H1 (cell line): Measurements from ENCODE around the gene MLH3. TPM values are rescaled to one million over a fixed set of nuclear protein-coding genes. Genes with fewer than 3 reads are reported as not detected.

ENCODE experiments used
- CTCF ChIA-PET: fragments of 300-600 bp; sonication (Branson Sonifier 250); formaldehyde crosslinking; loops from one replicate; lab custom pipeline; 2021; ENCODE audit not compliant: partially characterized antibody; lab: Charles Lee
- POLR2A ChIA-PET: fragments of 300-600 bp; sonication (Branson Sonifier 250); formaldehyde crosslinking; loops from one replicate; lab custom pipeline; 2021; ENCODE audit warnings: inconsistent platforms; ENCODE audit not compliant: partially characterized antibody; lab: Charles Lee
- DNase-seq, 2 experiments: peaks; one replicate each; pipeline versions ENCODE4 v3.0.0 to v3.0.0-alpha.2; 2010 to 2022; ENCODE audit warnings: low spot score in 2 of 2, low read depth in 1 of 2, mixed read lengths in 1 of 2
- FAIRE-seq: peaks from 2 replicates; lab custom pipeline; 2011; peaks lifted over from hg19 to GRCh38; lab: Jason Lieb, UNC
- H2AFZ ChIP-seq: 2 replicates; pipeline ENCODE4 v1.8.1; 2012; ENCODE audit warnings: low read length, inconsistent platforms
- H2AK5ac ChIP-seq: 2 replicates; pipeline ENCODE4 v1.6.1; 2013; ENCODE audit warnings: low read depth, low read length
- H2BK120ac ChIP-seq: replicated peaks from 2 replicates; pipeline ENCODE3; 2013; ENCODE audit warnings: low read depth, low read length, inconsistent platforms
- H2BK12ac ChIP-seq: 2 replicates; pipeline ENCODE4 v1.6.1; 2013; ENCODE audit warnings: low read depth, low read length
- H2BK15ac ChIP-seq: 2 replicates; pipeline ENCODE4 v1.6.1; 2013; ENCODE audit warnings: low read length
- H2BK20ac ChIP-seq: 2 replicates; pipeline ENCODE4 v1.6.1; 2013; ENCODE audit warnings: low read length
- H2BK5ac ChIP-seq: 2 replicates; pipeline ENCODE4 v1.6.1; 2013; ENCODE audit warnings: low read depth, low read length
- H3K14ac ChIP-seq: 2 replicates; pipeline ENCODE4 v1.6.1; 2013; ENCODE audit warnings: inconsistent platforms; ENCODE audit not compliant: insufficient read length
- H3K18ac ChIP-seq: 2 replicates; pipeline ENCODE4 v1.6.1; 2013; ENCODE audit warnings: low read length; ENCODE audit errors: extremely low read depth
- H3K23ac ChIP-seq: 2 replicates; pipeline ENCODE4 v1.6.1; 2013; ENCODE audit warnings: inconsistent platforms; ENCODE audit not compliant: insufficient read length
- H3K23me2 ChIP-seq: 2 replicates; pipeline ENCODE4 v1.6.1; 2013; ENCODE audit warnings: low read depth, low read length
- H3K27ac ChIP-seq: 2 replicates; pipeline ENCODE4 v1.6.1; 2011; ENCODE audit warnings: low read depth, low read length, inconsistent platforms
- H3K27me3 ChIP-seq, 4 experiments: replicated peaks in 1 of 4; 1 replicate in 1 of 4; 2 replicates in 3 of 4; pipeline versions ENCODE4 v1.6.1 to v1.8.1; 2011 to 2013; ENCODE audit warnings: low read length in 3 of 4, mild to moderate bottlenecking in 3 of 4, inconsistent platforms in 2 of 4, mixed read lengths in 2 of 4, moderate library complexity in 1 of 4; ENCODE audit not compliant: control insufficient read depth in 3 of 4, insufficient read depth in 3 of 4; ENCODE audit errors: extremely low read depth in 1 of 4
- H3K36me3 ChIP-seq, 4 experiments: 2 replicates each; pipeline versions ENCODE4 v1.6.1 to v1.8.1; 2011 to 2013; ENCODE audit warnings: mild to moderate bottlenecking in 4 of 4, low read length in 3 of 4, moderate library complexity in 2 of 4, control low read depth in 1 of 4, inconsistent platforms in 1 of 4; ENCODE audit not compliant: insufficient read depth in 4 of 4, control insufficient read depth in 2 of 4
- H3K4ac ChIP-seq: replicated peaks from 2 replicates; pipeline ENCODE3; 2013; ENCODE audit warnings: low read length, low read depth, mixed read lengths, inconsistent platforms; ENCODE audit not compliant: insufficient read length
- H3K4me1 ChIP-seq, 4 experiments: replicated peaks in 1 of 4; 1 replicate in 1 of 4; 2 replicates in 3 of 4; pipeline versions ENCODE4 v1.6.1 to v1.8.1; 2011 to 2013; ENCODE audit warnings: low read length in 3 of 4, inconsistent platforms in 2 of 4, mixed read lengths in 1 of 4; ENCODE audit not compliant: insufficient read depth in 4 of 4, control insufficient read depth in 3 of 4
- H3K4me2 ChIP-seq, 2 experiments: 2 replicates each; pipeline versions ENCODE4 v1.6.1 to v1.8.1; 2011 to 2013; ENCODE audit warnings: low read depth in 2 of 2, low read length in 2 of 2, control low read depth in 1 of 2, inconsistent platforms in 1 of 2, mild to moderate bottlenecking in 1 of 2; ENCODE audit not compliant: insufficient read depth in 1 of 2
- H3K4me3 ChIP-seq, 4 experiments: fragments of 200-600, 300-600 bp in 1 of 4; sonication (generic), shearing (Covaris generic), sonication (Bioruptor Twin) in 1 of 4; 2 replicates each; pipeline versions ENCODE4 v1.5.1 to v1.8.1; 2011 to 2016; ENCODE audit warnings: low read length in 4 of 4, low read depth in 3 of 4, control low read depth in 2 of 4, inconsistent platforms in 2 of 4, mild to moderate bottlenecking in 2 of 4, mixed read lengths in 1 of 4, moderate library complexity in 1 of 4; ENCODE audit not compliant: insufficient read depth in 2 of 4; ENCODE audit errors: extremely low read depth in 1 of 4
- H3K56ac ChIP-seq: replicated peaks from 2 replicates; pipeline ENCODE3; 2013; ENCODE audit warnings: low read depth, mild to moderate bottlenecking, mixed read lengths, low read length, inconsistent platforms; ENCODE audit not compliant: insufficient read length
- H3K79me1 ChIP-seq: 2 replicates; pipeline ENCODE4 v1.6.1; 2013; ENCODE audit warnings: low read depth, low read length, control low read depth
- H3K79me2 ChIP-seq, 2 experiments: 2 replicates each; pipeline versions ENCODE4 v1.6.1 to v1.8.1; 2012 to 2013; ENCODE audit warnings: low read length in 2 of 2, mild to moderate bottlenecking in 2 of 2, inconsistent platforms in 1 of 2; ENCODE audit not compliant: insufficient read depth in 2 of 2, control insufficient read depth in 1 of 2
- H3K9ac ChIP-seq, 4 experiments: replicated peaks in 1 of 4; 1 replicate in 1 of 4; 2 replicates in 3 of 4; pipeline versions ENCODE4 v1.6.1 to v1.8.1; 2011 to 2013; ENCODE audit warnings: low read depth in 3 of 4, low read length in 3 of 4, control low read depth in 2 of 4, mild to moderate bottlenecking in 2 of 4, moderate library complexity in 2 of 4, inconsistent platforms in 1 of 4; ENCODE audit errors: extremely low read depth in 1 of 4
- H3K9me3 ChIP-seq, 2 experiments: 2 replicates each; pipeline versions ENCODE4 v1.6.1 to v1.8.1; 2012 to 2013; ENCODE audit warnings: mild to moderate bottlenecking in 2 of 2, moderate library complexity in 2 of 2, control low read depth in 1 of 2, inconsistent platforms in 1 of 2, low read depth in 1 of 2, low read length in 1 of 2, mixed read lengths in 1 of 2; ENCODE audit not compliant: insufficient read depth in 2 of 2
- H4K20me1 ChIP-seq, 2 experiments: replicated peaks in 1 of 2; 2 replicates each; pipeline versions ENCODE3 to v1.8.1; 2011 to 2013; ENCODE audit warnings: inconsistent platforms in 2 of 2, low read length in 2 of 2, mild to moderate bottlenecking in 1 of 2; ENCODE audit not compliant: insufficient read depth in 2 of 2, control insufficient read depth in 1 of 2
- H4K5ac ChIP-seq: 2 replicates; pipeline ENCODE4 v1.6.1; 2013; ENCODE audit warnings: low read length, low read depth, mixed read lengths, inconsistent platforms; ENCODE audit not compliant: insufficient read length
- H4K8ac ChIP-seq: 2 replicates; pipeline ENCODE4 v1.8.0; 2013; ENCODE audit warnings: mild to moderate bottlenecking, moderate library complexity, low read length, inconsistent platforms; ENCODE audit not compliant: insufficient read depth; ENCODE audit errors: extremely low read depth
- H4K91ac ChIP-seq: replicated peaks from 2 replicates; pipeline ENCODE3; 2013; ENCODE audit warnings: low read length, mixed read lengths, inconsistent platforms; ENCODE audit not compliant: insufficient read length
- NRF1 ChIP-seq: IDR thresholded peaks from 2 replicates; pipeline ENCODE4 v1.6.1; 2011; ENCODE audit warnings: mild to moderate bottlenecking, low read depth, low read length, improper control_type of control experiment
- PHF8 ChIP-seq: fragments of 200-600 bp; sonication (generic); conservative IDR thresholded peaks from 2 replicates; pipeline ENCODE4 v1.7.1; 2012; ENCODE audit warnings: low read depth, mild to moderate bottlenecking, inconsistent platforms, low read length, moderate library complexity
- POU5F1 ChIP-seq: IDR thresholded peaks from 2 replicates; pipeline ENCODE4 v1.6.1; 2011; ENCODE audit warnings: low read depth, mild to moderate bottlenecking, low read length, moderate library complexity
- RAD21 ChIP-seq, 2 experiments: IDR thresholded peaks in 1 of 2; conservative IDR thresholded peaks in 1 of 2; 2 replicates each; pipeline ENCODE4 v1.6.1; 2011; ENCODE audit warnings: low read depth in 2 of 2, low read length in 2 of 2, improper control_type of control experiment in 1 of 2, inconsistent platforms in 1 of 2, mild to moderate bottlenecking in 1 of 2, moderate library complexity in 1 of 2
- SP4 ChIP-seq: IDR thresholded peaks from 2 replicates; pipeline ENCODE4 v1.6.1; 2012; ENCODE audit warnings: low read length, inconsistent platforms
- TBP ChIP-seq: IDR thresholded peaks from 2 replicates; pipeline ENCODE4 v1.6.1; 2011; ENCODE audit warnings: low read depth, low read length, improper control_type of control experiment
- USF2 ChIP-seq: IDR thresholded peaks from 2 replicates; pipeline ENCODE4 v1.6.1; 2011; ENCODE audit warnings: low read length, improper control_type of control experiment
- YY1 ChIP-seq: IDR thresholded peaks from 2 replicates; pipeline ENCODE4 v1.6.1; 2011; ENCODE audit warnings: low read depth, mild to moderate bottlenecking, low read length
- WGBS, 2 experiments: shearing (Covaris generic) in 1 of 2; methylation state at CpG; one replicate each; pipeline versions ENCODE4 v1.1.6 to v1.1.7; 2013 to 2015; ENCODE audit warnings: low lambda C conversion rate in 2 of 2, mixed read lengths in 2 of 2, inconsistent platforms in 1 of 2, low coverage in 1 of 2, missing lambda C conversion rate in 1 of 2; ENCODE audit not compliant: insufficient replicate concordance in 2 of 2, insufficient coverage in 1 of 2, insufficient read length in 1 of 2; ENCODE audit errors: extremely low coverage in 1 of 2, missing lambda C conversion rate in 1 of 2; 5-methylcytosine and 5-hydroxymethylcytosine counted together
- long read RNA-seq, 2 experiments: library from RNA in 1 of 2; library from capped mRNA in 1 of 2; stranded (forward); transcript quantifications; one replicate each; pipeline ENCODE4 v2.0.0, GENCODE V29; 2021; ENCODE audit warnings: inconsistent platforms in 1 of 2
- polyA minus RNA-seq, 3 experiments: library from RNA; depleted of rRNA, polyadenylated mRNA; stranded (reverse); fragments of >200 nt; gene quantifications; 1 replicate in 2 of 3; 2 replicates in 1 of 3; pipeline ENCODE4 v1.2.3, GENCODE V29; 2011
- polyA plus RNA-seq, 7 experiments: library from polyadenylated mRNA; depleted of rRNA in 3 of 7; stranded (reverse) in 5 of 7; unstranded in 2 of 7; fragments of >200 nt in 5 of 7; fragments of 200-250 nt in 2 of 7; gene quantifications; 1 replicate in 5 of 7; 2 replicates in 1 of 7; 4 replicates in 1 of 7; pipeline versions ENCODE4 v1.2.1 to v1.2.3, GENCODE V29; 2011 to 2013; ENCODE audit warnings: missing spikeins in 2 of 7, mixed read lengths in 2 of 7
- total RNA-seq: library from RNA; stranded (reverse); fragmentation: NEBNext Ultra II Directional; extraction: Animal tissue kit (Norgen Biotek cat#: 25700); gene quantifications from 2 replicates; pipeline ENCODE4 v1.2.1, GENCODE V29; 2021

The MLH3 gene
- total RNA-seq, result 19.1 and 20.1 TPM in 2 replicates
- 5.0 and 9.3 TPM in 2 replicates for polyA plus RNA-seq (2011; rRNA removed)
- 9.3 TPM for polyA plus RNA-seq (2011; cell fraction: cytosol; rRNA removed)
- polyA plus RNA-seq (2011; cell fraction: nucleus; rRNA removed), result 16.9 TPM
- polyA plus RNA-seq (2012, experiment 1 of 2), result 12.4 to 14.4 TPM (median 13.4 TPM) in 4 replicates
- polyA plus RNA-seq (2012, experiment 2 of 2), result 0.34 TPM
- polyA plus RNA-seq (2013, experiment 1 of 2), result 6.6 TPM
- 6.4 TPM for polyA plus RNA-seq (2013, experiment 2 of 2)
- 27.9 and 40.3 TPM in 2 replicates for polyA minus RNA-seq (2011; rRNA and poly(A)+ RNA removed)
- polyA minus RNA-seq (2011; cell fraction: cytosol; rRNA and poly(A)+ RNA removed), result 11.4 TPM
- 27.9 TPM for polyA minus RNA-seq (2011; cell fraction: nucleus; rRNA and poly(A)+ RNA removed)
- long read RNA-seq, experiment 1, partial matches to known transcripts, result 0 of 3 reads
- long read RNA-seq, experiment 1, other reads (novel, unspliced or antisense), result 3 of 3 reads
- long read RNA-seq, experiment 2, full-length matches to known transcripts, result 3 of 7 reads
- long read RNA-seq, experiment 2, partial matches to known transcripts, result 4 of 7 reads
- long read RNA-seq, experiment 2, other reads (novel, unspliced or antisense), result 0 of 7 reads

- peaks cover 0 to 4% (median 0%) of the 10 kb centered on the region in 4 experiments; a peak in 3 of 7 replicates for H3K4me1 ChIP-seq
- TF ChIP-seq PHF8 (peak; percentile 87), TBP (no peak; the same call in 1 of the 2 replicates), SP4 (no peak), YY1 (no peak), NRF1 (peak; percentile 96), RAD21 (IDR thresholded peaks at IDR 0.05 in 1 of 2, conservative IDR thresholded peaks at IDR 0.05 in 1 of 2; ENCODE audit: low read depth in 2 of 2, low read length in 2 of 2) (no peak), POU5F1 (no peak), USF2 (no peak)
Observed at GRCh38 chr14:75050852-75051555, at the start of gene MLH3. MLH3 (minus strand) TSS chr14:75051467; CDS start chr14:75049655, 1,812 bp downstream.

More at GRCh38 chr14:75050852-75051555, at the start of gene MLH3:
- no peak within 1 kb of the TSS for H2BK15ac ChIP-seq
- H3K23me2 ChIP-seq, result no peaks in the 10 kb centered on the region; the same call in 1 of the 2 replicates
- FAIRE-seq (peak; percentile 52), DNase-seq (peak; percentile 87 to 91)
- peak within 1 kb of the TSS; percentile 95; the same call in 1 of the 2 replicates for H4K8ac ChIP-seq
- no peak within 1 kb of the TSS; the same call in 1 of the 2 replicates for H2AFZ ChIP-seq
- H4K5ac ChIP-seq, result peak within 1 kb of the TSS; percentile 76
- peak within 1 kb of the TSS; percentile 60 to 86 for H3K4me2 ChIP-seq
- no peak within 1 kb of the TSS for H3K14ac ChIP-seq
- no peaks in the 10 kb centered on the region for H3K79me1 ChIP-seq
- no peaks in the 10 kb centered on the region for H4K20me1 ChIP-seq
- peak within 1 kb of the TSS; percentile 54 to 61 (median 58) for H3K4me3 ChIP-seq
- H3K9me3 ChIP-seq, result no peaks in the 10 kb centered on the region
- H3K23ac ChIP-seq, result no peak within 1 kb of the TSS
- H3K4ac ChIP-seq, result no peak within 1 kb of the TSS
- H2BK120ac ChIP-seq, result peak within 1 kb of the TSS; percentile 33
- H3K18ac ChIP-seq, result no peak within 1 kb of the TSS
- H3K27ac ChIP-seq, result peak within 1 kb of the TSS; percentile 67
- H2BK12ac ChIP-seq, result no peak within 1 kb of the TSS
- H2BK20ac ChIP-seq, result no peak within 1 kb of the TSS
- peak within 1 kb of the TSS; percentile 75 to 85 (median 80) for H3K9ac ChIP-seq
- H3K27me3 ChIP-seq, result no peaks in the 10 kb centered on the region
- no peaks in the 10 kb centered on the region for H3K79me2 ChIP-seq
- H2BK5ac ChIP-seq, result no peak within 1 kb of the TSS; the same call in 1 of the 2 replicates
- peak within 1 kb of the TSS; percentile 12 for H4K91ac ChIP-seq
- WGBS, 2 experiments, result 3% methylated on average over 53 of the region's 59 CpGs; no CpG with 5 or more reads in 1 of the 2 experiments
- POLR2A ChIA-PET, result interaction anchor here (0.8 to 3.0 kb wide), 7 partner anchors 9 to 405 kb away, joined by 3 to 15 read pairs (median 5); partner anchors contain the start of genes ACYP1 and ZC2HC1C
- peak within 1 kb of the TSS; percentile 71 for H3K56ac ChIP-seq
- H2AK5ac ChIP-seq, result no peak within 1 kb of the TSS
- CTCF ChIA-PET, result interaction anchor here (1.0 to 2.8 kb wide), 2 partner anchors 28 to 38 kb away, joined by 3 to 12 read pairs; no protein-coding TSS in a partner anchor
- no peaks in the 10 kb centered on the region; a peak in 1 of 8 replicates for H3K36me3 ChIP-seq
